Inflammatory macrophage treated with lipopolysaccharide for 1 hour (primary cell): Measurements from ENCODE around the gene SPOCK3.
A peak's percentile ranks its signal among the peaks of the same experiment; 100 is the strongest.
"Not testable (repeated sequence)": the region's sequence is repeated elsewhere in the genome, so short reads cannot be mapped to it uniquely, and the experiment has no call there.

ENCODE experiments used
- DNase-seq, 2 donors: peaks; one replicate each; pipeline ENCODE4 v3.0.0-alpha.2; 2020 to 2022

SPOCK3 gene

DNA sequence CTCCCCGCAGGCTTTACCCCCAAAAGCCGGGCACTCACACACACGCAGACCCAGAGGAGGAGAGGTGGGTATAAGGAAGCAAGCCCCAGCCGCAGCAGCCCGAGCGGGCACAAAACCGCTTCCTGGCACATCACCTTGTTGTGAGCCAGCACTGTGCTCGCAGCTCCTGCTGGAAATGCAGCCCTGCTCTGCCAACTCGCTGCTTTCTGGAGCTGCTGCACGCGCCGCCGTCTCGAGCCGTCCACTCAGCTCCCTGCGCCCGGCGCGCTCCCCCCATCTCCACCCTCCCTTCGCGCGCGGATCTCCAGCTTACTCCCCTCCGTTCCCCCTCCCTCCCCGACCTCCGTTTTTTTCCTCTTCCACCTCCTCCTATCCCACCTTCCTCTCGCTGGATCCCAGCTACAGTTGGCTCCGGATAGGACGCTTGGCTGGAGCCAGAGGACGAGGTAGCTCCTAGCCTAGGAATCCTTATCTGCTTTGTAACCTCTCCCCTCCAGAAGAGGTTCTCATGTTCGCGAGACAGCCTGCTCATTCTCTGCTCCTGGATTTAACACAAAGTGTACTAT, at the start of gene SPOCK3:
Gene SPOCK3 (minus strand): TSS at position 179 of the 566 bp plus-strand sequence.
- DNase-seq, result no peak

DNA sequence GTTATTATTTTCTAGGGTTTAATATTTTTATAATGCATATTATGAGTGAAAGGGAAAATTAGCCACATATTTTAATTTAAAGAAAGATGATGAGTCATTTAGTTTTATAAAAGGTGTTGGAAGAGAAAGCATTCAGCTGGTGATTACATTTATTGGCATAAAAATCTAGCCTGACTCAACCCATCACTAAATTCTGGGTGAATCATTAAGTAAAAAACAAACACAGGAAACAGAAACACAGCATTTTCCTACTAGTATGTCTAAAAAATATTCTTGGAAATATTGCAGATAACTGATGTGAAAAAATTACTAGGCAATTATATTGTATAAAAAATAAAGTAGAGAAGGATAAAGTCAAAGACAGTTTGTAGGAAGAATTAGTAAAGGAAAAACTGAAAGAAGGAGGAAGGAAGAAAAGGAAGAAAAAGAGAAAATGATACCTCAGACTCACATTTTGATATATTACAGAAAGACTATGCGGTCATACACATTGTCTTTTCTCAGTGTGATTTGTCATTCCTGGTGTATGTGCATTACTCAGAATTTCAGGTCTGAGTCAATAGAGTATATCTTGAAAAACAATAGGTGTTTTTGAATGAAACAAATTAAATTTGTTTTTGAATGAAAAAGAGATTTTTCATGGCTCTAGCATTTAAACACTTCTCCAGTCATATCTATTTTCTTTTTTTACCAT, 48.0 kb upstream of the SPOCK3 start:
- DNase-seq, result no peak

DNA sequence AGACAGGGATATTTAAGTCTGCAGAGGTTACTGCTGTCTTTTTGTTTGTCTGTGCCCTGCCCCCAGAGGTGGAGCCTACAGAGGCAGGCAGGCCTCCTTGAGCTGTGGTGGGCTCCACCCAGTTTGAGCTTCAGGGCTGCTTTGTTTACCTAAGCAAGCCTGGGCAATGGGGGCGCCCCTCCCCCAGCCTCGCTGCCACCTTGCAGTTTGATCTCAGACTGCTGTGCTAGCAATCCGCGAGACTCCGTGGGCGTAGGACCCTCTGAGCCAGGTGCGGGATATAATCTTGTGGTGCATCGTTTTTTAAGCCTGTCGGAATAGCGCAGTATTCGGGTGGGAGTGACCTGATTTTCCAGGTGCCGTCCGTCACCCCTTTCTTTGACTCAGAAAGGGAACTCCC, 47.3 kb upstream of the SPOCK3 start:
- not testable (repeated sequence) for DNase-seq

DNA sequence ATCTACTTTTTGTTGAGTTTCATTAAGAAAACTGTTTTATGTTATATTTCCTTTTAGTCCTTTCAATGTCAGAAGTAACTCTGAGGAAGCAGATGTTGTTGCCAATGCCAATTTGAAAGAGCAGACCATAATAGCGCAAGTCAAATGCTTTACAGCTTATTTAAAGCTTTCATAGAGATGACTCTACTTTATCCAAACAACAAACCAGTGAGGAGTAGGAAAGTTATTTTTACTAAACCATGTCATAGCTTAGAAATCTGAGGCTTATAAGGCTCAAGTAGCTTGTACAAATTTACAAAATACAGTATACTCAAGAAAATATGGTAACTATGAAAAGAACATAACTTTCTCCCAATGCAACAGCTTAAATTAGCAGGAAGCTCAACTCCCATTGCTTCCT, 40.1 kb upstream of the SPOCK3 start:
- no peak for DNase-seq

DNA sequence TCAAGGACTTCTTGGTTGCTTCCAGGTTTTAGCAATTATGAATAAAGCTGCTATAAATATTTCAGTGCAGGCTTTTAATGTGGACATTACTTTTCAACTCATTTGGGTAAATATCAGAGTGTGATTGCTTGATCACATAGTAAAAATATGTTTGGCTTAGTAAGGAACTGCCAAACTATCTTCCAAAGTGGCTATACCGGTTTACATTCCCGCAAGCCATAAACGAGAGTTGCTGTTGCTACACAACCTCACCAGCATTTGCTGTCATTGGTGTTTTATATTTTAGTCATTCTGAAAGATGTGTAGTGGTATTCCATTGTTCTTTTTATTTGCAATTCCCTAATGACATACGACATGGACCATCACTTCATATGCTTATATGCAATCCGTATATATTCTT, 30.9 kb upstream of the SPOCK3 start:
- DNase-seq, result no peak

DNA sequence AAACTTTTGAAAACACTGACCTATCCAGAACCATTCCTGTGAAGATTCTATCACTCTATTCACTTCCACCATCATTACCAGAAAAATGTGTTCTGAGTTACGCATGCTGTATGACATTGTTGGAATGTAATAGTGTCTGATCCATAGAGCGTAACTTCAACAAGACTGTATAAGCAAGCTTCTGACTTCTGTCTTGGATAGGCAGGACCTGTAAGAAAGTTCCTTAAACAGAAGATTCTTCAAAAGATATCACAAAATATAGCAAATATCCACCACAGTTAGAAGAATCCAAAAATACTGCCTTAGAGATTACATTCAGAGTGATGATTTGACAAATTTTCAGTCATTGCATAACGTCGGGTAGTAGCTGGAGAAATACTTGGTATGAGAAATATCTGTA, 14.0 kb upstream of the SPOCK3 start:
- DNase-seq, result no peak

DNA sequence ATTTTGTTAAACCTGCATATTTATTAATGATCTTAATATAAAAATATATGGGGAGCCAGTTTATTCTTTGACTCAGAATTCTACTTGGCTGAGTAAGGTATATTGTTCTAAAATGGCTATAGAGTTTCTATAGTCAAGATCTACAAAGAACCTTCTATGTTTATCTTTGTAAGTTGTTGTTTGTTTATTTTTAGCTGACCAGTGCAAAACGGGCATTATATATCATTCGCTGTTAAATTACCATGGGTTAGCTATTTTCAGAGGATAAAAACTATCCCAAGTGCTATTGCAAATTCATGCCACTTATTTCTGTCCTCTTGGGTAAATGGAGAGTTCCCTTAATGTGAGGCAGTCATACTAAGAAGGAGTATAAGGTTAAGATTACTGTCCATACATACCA, 5.3 kb upstream of the SPOCK3 start:
- DNase-seq, result no peak

DNA sequence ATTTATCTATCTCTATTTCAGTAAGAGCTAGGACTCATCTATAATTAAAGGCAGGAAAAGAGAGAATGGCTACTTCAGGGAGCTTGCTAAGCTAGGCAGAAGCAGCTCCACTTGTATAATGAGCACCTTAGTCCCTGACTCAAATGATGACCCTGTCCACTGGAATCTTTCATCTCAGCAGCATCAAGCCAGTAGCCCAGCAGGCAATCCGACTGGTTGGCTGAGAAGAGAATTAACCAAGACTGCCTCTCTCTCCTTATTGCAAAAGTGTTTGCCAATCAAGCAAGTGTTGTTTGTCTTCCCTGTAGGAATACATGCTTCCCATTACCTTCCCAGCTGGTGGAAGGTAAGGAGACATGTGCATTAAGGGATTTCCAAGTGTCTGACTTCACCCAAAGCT, 3.9 kb upstream of the SPOCK3 start:
- no peak for DNase-seq

DNA sequence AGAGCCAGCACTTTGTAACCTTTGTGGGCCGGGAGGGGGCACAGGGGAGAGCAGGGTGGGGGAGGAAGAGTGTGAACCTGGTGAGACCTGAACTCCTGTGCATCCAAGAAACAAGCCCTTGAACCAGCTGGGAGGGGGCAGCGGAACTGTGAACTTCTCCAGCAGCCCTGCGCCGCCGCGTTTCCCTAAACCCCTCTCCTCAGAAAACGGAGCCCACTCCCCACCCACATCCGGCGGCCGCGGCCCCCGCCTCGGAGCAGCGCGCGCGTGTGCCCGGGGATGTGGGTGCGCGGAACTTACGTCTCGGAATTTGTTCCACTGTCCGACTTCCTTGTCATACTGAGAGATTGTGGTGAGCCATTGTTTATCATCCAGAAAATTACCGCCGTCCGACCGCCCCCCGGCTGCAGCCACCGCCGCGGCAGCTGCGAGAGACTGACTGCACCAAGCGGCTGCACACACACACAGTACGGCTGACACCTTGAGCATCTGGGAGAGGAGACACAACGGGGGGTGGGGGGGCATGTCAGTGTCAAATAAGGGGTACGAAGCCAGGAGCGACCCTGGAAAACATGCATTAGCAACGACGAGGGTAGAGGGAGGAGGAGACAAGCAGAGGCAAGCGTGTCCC, 494 bp downstream of the SPOCK3 start:
- peak in 1 of 2 donors; percentile 7 for DNase-seq

DNA sequence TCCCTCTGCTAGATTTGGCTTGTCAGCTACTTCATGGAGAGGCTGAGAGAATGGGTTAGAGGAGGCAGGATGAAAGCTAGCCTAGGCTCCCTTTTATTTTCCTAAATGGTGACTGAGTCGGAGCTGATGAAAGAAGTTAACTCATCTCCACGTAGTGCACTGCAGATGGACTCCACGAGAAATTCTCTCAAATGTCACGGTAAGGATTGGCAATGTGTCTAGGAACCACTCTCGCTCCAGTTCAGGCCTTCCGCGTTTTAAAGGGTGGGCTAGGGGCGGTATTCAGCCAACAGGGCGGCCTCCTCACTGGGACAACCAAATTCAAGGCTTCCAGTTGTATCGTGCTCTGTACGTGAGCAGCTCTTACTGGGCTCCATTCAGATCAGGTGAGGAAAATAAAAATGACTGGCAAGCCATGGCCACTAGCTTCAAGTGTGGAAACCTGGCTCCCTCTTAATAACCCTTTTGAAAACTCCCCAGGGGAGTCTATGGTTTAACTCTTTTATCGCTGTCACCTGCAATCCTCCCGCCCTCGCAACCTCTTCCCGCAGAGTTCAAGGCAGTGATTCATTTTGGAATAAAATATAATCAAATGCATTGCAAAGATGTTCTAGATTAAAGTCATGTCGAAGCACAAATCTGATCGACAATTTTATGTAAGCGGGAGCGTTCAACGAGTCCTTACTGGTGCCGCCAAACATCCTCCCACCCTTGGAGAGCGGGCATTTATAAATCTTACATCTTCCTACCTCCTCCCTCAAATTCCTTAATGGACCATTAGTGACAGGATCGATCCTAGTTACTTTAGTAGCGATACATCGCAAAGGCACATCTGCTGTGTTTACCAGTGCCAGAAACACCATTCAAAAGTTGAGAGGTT, 1.2 kb downstream of the SPOCK3 start:
- DNase-seq, result no peak

DNA sequence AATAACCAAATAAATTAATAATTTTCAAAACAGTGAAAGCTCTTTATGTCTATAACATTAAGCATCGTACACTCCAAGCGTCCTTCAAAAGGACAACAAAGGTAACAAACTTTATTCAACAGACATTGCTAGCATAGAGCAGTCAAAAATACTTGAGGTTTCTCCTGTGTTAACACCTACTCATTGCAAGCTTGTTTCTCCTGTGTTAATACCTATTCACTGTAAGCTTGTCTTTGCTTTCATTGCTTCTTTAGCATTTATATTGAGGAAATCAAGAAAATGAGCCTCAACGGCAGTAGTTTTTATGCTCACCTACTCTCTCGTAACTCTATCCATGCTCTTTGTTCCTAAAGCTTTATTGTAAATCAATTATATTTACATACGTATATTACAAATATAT, 3.5 kb downstream of the SPOCK3 start:
- no peak for DNase-seq

DNA sequence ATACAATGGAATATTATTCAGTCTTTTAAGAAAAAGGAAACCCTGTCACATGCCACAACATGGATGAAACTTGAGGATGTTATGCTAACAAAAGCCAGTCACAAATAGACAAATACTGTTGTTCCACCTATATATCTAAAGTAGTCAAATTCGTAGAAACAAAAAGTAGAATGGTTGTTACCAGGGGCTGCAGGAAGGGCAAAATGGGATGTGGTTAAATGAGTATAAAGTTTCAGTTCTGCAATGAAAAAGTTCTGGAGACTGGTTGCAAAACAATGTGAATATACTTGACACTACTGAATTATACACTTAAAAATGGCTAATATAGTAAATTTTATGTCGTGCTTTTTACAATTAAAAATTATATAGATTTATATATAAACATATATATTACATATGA, 12.2 kb downstream of the SPOCK3 start:
- peak; percentile 56 to 69 for DNase-seq

DNA sequence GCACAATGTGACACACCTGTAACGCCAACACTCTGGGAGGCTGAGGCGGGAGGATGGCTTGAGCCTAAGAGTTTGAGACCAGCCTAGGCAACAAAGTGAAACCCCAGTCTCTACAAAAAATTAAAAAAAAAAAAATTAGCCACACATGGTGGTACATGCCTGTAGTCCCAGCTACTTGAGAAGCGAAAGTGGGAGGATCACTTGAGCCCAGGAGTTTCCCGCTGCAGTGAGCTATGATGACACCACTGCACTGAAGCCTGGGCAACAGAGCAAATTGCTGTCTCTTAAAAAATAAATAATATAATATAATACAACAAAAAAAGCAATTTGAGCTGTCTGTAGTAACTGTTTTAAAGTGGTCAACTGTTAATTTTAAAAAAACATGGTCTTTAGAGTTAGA, 13.2 kb downstream of the SPOCK3 start:
- DNase-seq, result peak; percentile 23

DNA sequence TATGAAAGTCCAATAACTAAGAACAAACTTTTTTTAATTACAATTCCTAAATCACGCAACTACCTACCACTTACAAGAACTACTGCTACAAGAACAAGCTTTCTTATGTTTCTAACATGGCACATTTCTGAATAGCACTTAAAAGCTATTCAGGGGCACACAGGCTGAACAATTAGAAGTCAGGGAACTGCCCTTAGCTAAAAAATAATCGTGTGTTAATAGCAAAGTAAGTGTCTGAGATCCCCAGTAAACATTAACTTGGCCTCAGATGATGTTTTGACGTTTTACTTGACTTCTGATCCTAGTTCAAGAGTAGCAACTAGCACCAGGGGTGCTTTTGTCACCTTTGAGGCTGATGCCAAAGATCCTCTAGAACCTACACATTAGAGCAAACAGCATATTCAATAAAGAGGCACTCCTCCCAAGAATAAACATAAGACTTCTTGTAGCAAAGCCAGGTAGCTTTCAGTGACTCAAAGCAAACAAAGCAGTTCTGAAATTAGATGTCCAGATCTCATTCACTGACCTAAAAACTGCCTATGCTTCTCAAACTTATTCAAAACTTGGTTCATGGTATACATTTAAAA, 16.2 kb downstream of the SPOCK3 start:
- no peak for DNase-seq

DNA sequence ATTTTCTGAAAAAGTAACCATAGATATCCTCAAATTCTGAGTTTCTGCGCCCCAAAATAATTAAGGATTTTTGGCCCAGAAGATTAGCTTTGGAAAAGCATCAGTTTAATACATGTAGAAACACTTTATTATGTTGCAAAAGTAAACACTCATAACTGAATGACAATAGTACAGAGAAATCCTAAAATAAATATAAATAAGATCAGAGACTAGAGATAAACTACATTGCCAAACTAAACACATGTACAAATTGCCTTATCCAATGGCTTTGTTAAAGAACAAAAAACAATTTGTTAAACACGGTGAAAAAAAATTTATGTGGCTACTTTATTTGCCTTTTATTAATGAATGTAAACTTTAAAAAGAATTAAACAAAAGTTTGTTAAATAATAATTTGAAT, 17.5 kb downstream of the SPOCK3 start:
- no peak for DNase-seq

DNA sequence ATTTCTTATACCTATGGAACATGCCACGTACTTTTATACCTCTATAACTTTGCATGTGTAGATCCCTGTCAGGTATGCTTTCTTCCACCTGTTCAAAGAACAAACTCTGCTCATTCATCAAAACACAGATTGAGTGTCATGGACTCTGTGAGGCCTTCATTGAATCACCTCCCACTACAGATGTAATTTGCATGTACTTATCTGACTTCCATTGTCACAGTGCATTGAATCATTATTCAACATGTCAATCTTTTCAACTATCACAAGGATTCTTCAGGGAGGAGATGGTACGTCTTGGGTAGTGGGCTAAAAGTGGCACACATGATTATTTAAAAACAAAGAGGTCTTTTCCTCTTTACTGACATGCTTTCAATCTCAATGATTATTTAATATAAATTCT, 24.1 kb downstream of the SPOCK3 start:
- DNase-seq, result no peak

DNA sequence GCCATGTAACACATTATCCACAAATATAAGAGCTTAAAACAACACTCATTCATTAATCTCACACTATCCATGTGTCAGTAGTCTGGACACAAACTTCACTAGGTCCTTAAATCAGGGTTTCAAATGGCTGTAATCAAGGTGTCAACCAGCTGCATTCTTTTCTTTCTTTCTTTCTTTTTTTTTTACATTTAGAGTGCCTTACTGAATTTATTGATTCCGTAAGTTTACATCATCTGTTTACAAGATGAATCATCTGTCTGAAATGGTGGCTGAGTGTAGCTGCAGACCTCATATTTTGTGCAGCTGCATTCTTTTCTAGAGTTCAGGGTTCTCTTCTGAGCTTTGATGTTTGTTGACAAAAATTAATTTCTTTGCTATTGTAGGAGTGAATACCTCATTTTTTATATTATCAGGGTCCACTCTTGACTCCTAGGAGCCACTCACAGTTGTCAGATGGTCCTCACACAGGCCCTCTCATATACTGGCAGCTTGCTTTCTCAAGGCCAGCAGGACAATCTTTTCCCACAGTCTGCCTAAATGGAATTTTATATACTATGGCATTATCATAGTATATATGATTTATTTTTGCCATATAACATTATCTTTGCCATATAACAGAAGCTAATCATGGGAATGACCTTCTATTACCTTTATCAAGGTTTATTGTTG, 37.8 kb downstream of the SPOCK3 start:
- DNase-seq, result no peak

DNA sequence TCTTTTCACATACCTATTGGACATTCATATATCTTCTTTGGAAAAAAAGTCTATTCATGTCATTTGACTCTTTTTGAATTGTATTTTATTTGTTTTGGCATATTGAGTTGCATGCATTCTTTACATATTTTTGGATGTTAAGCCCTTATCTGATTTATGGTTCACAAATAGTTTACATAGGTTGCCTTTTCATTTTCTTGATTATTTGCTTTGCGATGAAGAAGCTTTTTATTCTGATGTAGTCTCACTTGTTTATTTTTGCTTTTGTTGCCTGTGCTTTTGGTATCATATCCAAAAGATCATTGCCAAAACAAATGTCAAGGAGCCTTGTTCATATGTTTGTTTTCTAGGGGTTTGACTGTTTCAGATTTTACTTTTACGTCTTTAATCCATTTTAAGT, 43.9 kb downstream of the SPOCK3 start:
- DNase-seq, result no peak

DNA sequence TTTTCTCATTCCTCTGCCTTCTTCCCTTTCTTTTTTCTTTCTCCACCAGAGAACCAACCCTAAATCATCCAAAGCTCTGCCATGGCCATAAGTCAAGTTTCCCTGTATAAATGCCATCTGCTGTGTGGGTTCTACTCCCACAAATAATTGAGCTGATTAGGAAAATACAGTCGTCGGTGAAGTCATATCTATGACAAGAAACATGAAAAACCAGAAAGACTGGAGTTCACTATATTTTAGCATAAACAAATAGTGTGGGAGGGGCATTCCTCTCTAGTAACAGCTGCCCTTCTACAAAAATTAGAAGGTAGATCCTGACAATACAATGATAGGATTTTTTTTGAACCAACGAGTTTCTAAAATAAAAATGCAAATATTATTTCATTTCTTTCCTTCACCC, 48.8 kb downstream of the SPOCK3 start:
- DNase-seq, result no peak

DNA sequence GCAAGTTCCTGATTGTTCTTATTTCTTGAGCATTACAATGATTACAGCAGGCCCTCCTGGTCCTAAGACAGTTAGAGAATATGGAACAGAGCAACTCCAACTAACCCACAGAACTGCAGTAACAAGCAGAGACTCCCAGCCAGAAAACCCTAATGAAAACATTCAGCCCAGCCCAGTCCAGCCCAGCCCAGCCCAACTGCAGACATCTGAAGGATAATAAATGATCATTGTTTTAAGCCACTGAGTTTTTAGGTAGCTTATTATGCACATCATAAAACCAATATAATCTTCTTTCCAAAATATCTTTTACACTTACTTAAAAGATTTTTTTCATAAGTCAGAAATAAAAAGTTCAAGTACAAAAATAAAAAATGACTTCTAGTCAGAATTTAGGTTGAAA, 51.3 kb downstream of the SPOCK3 start:
- DNase-seq, result no peak

DNA sequence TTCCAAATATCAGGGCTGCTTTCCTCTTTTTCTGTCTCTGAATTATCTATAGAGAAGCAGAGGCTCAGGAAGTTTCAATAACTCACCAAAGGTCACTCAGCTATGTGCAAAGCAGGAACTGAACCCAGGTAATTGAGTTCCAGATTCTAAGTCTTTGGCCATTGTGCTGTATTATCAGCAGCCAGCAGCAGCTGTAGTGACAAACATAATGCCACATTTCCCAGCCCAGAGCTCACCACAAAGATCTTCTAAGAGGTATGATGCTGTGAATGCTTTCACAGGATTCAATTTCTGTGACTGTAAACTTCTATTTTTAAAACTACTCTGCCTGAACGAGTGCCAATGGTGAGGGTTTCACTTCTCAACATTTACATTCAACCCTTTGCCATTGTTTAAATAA, 56.4 kb downstream of the SPOCK3 start:
- no peak for DNase-seq

DNA sequence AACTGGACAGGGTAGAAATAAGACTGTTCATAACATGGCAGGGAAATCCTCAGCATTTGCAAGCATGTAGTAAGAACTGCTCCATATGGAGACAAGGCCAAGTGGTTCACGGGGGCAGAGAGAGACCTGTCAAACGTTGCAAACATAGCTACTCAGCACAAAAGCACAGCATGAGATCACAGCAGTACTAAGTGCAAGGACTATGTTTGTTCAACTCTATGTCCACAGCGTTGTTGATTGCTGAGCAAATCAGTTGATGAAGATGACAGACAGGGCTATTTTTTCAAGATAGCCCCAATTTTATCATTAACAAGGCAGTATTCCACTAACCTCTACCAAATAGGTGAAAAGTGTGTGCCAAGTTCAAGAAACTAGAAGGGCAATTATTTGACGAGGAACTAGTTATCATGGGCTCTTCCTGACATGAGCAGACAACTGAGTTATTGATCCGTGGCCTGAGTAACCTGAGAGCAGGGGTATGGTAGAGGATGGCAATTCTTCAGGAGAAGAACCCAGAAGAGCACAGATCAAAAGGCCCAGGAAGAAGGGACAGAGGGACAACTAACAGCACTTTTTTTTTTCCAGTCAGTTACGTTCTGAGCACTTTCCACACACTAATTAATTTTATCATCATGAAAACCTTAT, 57.4 kb downstream of the SPOCK3 start:
- no peak for DNase-seq
